HCT116 (cell line): ENCODE data around the gene RPL13A. TPM values are rescaled to one million over a fixed set of nuclear protein-coding genes. Genes with fewer than 3 reads are reported as not detected.

Source experiments
- ATAC-seq: fragments of 200-7000 bp; cut with Tn5 transposase; 2 replicates; pipeline ENCODE4 v1.9.1; 2020; ENCODE audit warnings: mild to moderate bottlenecking, moderate library complexity
- BruUV-seq: library from RNA; stranded (reverse); fragments of 400-500 nt; replicated peaks from 2 replicates; lab custom pipeline; 2021; lab: Mats Ljungman, UMichigan
- CTCF ChIA-PET: fragments of 300-600 bp; sonication (Branson Sonifier 250); formaldehyde crosslinking; loops from one replicate; lab custom pipeline; 2021; ENCODE audit warnings: antibody characterized with exemption; lab: Charles Lee
- POLR2A ChIA-PET: fragments of 300-600, 350-600 bp; sonication (Branson Sonifier 250); formaldehyde crosslinking; loops from one replicate; lab custom pipeline; 2021; ENCODE audit warnings: antibody characterized with exemption; lab: Charles Lee
- RAD21 ChIA-PET, 2 experiments: fragments of 300-600 bp; sonication (Branson Sonifier 250); formaldehyde crosslinking; loops; one replicate each; lab custom pipeline; 2023; ENCODE audit warnings: low total read pairs in 2 of 2; ENCODE audit not compliant: uncharacterized antibody in 2 of 2, unreplicated experiment in 2 of 2, low non-redundant PET in 1 of 2; lab: Charles Lee
- DNase-seq: peaks from one replicate; pipeline ENCODE4 v3.0.0-alpha.2; 2010; ENCODE audit warnings: low read depth, low spot score
- H2AFZ ChIP-seq: fragments of 200-600 bp; shearing (Covaris generic), sonication (generic); 2 replicates; pipeline ENCODE4 v1.6.1; 2017; ENCODE audit warnings: low read depth, mixed run types, mixed read lengths, antibody characterized with exemption, low read length; ENCODE audit not compliant: poor library complexity, severe bottlenecking
- H3K27ac ChIP-seq: 2 replicates; pipeline ENCODE4 v1.5.1; 2012; ENCODE audit warnings: low read depth, low read length
- H3K27me3 ChIP-seq: fragments of 200-600 bp; sonication (generic); 2 replicates; pipeline ENCODE4 v1.6.1; 2016; ENCODE audit warnings: mixed run types, low read length, mixed read lengths; ENCODE audit not compliant: insufficient read depth
- H3K36me3 ChIP-seq, 2 experiments: fragments of 200-500 bp in 1 of 2; fragments of 200-600 bp in 1 of 2; sonication (Bioruptor generic) in 1 of 2; sonication (generic) in 1 of 2; 2 replicates each; pipeline versions ENCODE4 v1.5.1 to v1.6.1; 2014 to 2016; ENCODE audit warnings: low read length in 2 of 2, inconsistent platforms in 1 of 2, mixed read lengths in 1 of 2, mixed run types in 1 of 2; ENCODE audit not compliant: insufficient read depth in 2 of 2, control insufficient read depth in 1 of 2
- H3K4me1 ChIP-seq, 2 experiments: fragments of 200-600 bp in 1 of 2; sonication (generic) in 1 of 2; 2 replicates each; pipeline versions ENCODE4 v1.5.1 to v1.6.1; 2012 to 2017; ENCODE audit warnings: low read length in 2 of 2, inconsistent platforms in 1 of 2, mild to moderate bottlenecking in 1 of 2, mixed read lengths in 1 of 2, mixed run types in 1 of 2, moderate library complexity in 1 of 2; ENCODE audit not compliant: insufficient read depth in 2 of 2, control insufficient read depth in 1 of 2
- H3K4me2 ChIP-seq: fragments of 200-600 bp; sonication (generic); 2 replicates; pipeline ENCODE4 v1.6.1; 2017; ENCODE audit warnings: mixed run types, low read length, mixed read lengths
- H3K4me3 ChIP-seq, 2 experiments: fragments of 200-600 bp in 1 of 2; sonication (generic) in 1 of 2; replicated peaks in 1 of 2; 2 replicates each; pipeline ENCODE4 v1.5.1; 2011 to 2016; ENCODE audit warnings: low read length in 2 of 2, control low read depth in 1 of 2, low read depth in 1 of 2, mild to moderate bottlenecking in 1 of 2, mixed read lengths in 1 of 2, mixed run types in 1 of 2
- H3K79me2 ChIP-seq: fragments of 200-600 bp; sonication (generic); 2 replicates; pipeline ENCODE4 v1.6.1; 2017; ENCODE audit warnings: mild to moderate bottlenecking, mixed run types, low read length, moderate library complexity, mixed read lengths; ENCODE audit not compliant: insufficient read depth
- H3K9ac ChIP-seq: fragments of 200-600 bp; sonication (generic); 2 replicates; pipeline ENCODE4 v1.6.1; 2016; ENCODE audit warnings: low read length, mixed read lengths
- H3K9me2 ChIP-seq: fragments of 200-600 bp; sonication (generic), shearing (Covaris generic); 2 replicates; pipeline ENCODE4 v1.6.1; 2017; ENCODE audit warnings: mixed run types, mild to moderate bottlenecking, moderate library complexity; ENCODE audit not compliant: insufficient read depth
- H3K9me3 ChIP-seq, 2 experiments: fragments of 200-500 bp in 1 of 2; fragments of 200-600 bp in 1 of 2; sonication (Bioruptor generic) in 1 of 2; sonication (generic) in 1 of 2; 2 replicates each; pipeline ENCODE4 v1.6.1; 2014 to 2017; ENCODE audit warnings: low read length in 2 of 2, mixed read lengths in 2 of 2, inconsistent platforms in 1 of 2, low read depth in 1 of 2, mild to moderate bottlenecking in 1 of 2, mixed run types in 1 of 2, moderate library complexity in 1 of 2; ENCODE audit not compliant: control insufficient read depth in 1 of 2, insufficient read depth in 1 of 2
- H4K20me1 ChIP-seq: fragments of 200-600 bp; sonication (generic), shearing (Covaris generic); 2 replicates; pipeline ENCODE4 v1.6.1; 2017; ENCODE audit warnings: mixed run types, mild to moderate bottlenecking, moderate library complexity; ENCODE audit not compliant: insufficient read depth
- CBX3 ChIP-seq: IDR thresholded peaks from 2 replicates; pipeline ENCODE4 v1.6.1; 2012; ENCODE audit warnings: low read depth
- CEBPB ChIP-seq: IDR thresholded peaks from 2 replicates; pipeline ENCODE4 v1.6.1; 2012; ENCODE audit warnings: low read depth
- EGR1 ChIP-seq: IDR thresholded peaks from 2 replicates; pipeline ENCODE4 v1.6.1; 2012; ENCODE audit warnings: low read depth
- ELF1 ChIP-seq: IDR thresholded peaks from 2 replicates; pipeline ENCODE4 v1.6.1; 2012; ENCODE audit warnings: low read depth, borderline replicate concordance
- EZH2 ChIP-seq: fragments of 200-600 bp; sonication (generic); IDR thresholded peaks from 2 replicates; pipeline ENCODE4 v1.6.1; 2017; ENCODE audit warnings: antibody characterized with exemption, mixed run types
- EZH2phosphoT487 ChIP-seq: fragments of 200-600 bp; IDR thresholded peaks from 2 replicates; pipeline ENCODE4 v1.6.1; 2018; ENCODE audit warnings: antibody characterized with exemption, borderline replicate concordance
- FOSL1 ChIP-seq: IDR thresholded peaks from 2 replicates; pipeline ENCODE4 v1.6.1; 2012; ENCODE audit warnings: low read depth
- JUND ChIP-seq: IDR thresholded peaks from 2 replicates; pipeline ENCODE4 v1.6.1; 2012
- RAD21 ChIP-seq: IDR thresholded peaks from 2 replicates; pipeline ENCODE4 v1.6.1; 2012; ENCODE audit warnings: low read depth, mild to moderate bottlenecking
- SIN3A ChIP-seq: IDR thresholded peaks from 2 replicates; pipeline ENCODE4 v1.6.1; 2012; ENCODE audit warnings: low read depth
- SP1 ChIP-seq: IDR thresholded peaks from 2 replicates; pipeline ENCODE4 v1.6.1; 2012; ENCODE audit warnings: low read depth
- SRF ChIP-seq: IDR thresholded peaks from 2 replicates; pipeline ENCODE4 v1.6.1; 2012; ENCODE audit warnings: low read depth
- TCF7L2 ChIP-seq: IDR thresholded peaks from 2 replicates; pipeline ENCODE4 v1.7.0; 2011; ENCODE audit warnings: borderline replicate concordance, inconsistent platforms; ENCODE audit not compliant: insufficient read depth, insufficient read length; ENCODE audit errors: extremely low read depth
- YY1 ChIP-seq: IDR thresholded peaks from 2 replicates; pipeline ENCODE4 v1.6.1; 2011; ENCODE audit warnings: low read length, low read depth, moderate library complexity, mild to moderate bottlenecking; ENCODE audit not compliant: insufficient replicate concordance; ENCODE audit errors: extremely low read depth
- intact Hi-C: fragments of 100-400 bp; cut with micrococcal nuclease; formaldehyde crosslinking; loops from 2 replicates; pipeline ENCODE4 v1.10.0; 2022
- total RNA-seq: library from RNA; stranded (reverse); gene quantifications from one replicate; pipeline ENCODE4 v1.2.1, GENCODE V29; 2021; ENCODE audit not compliant: unreplicated experiment
- TF ChIP-seq, protein P1 (sequence below), 3 experiments: fragments of 200-600 bp in 1 of 3; sonication (generic) in 1 of 3; IDR thresholded peaks in 2 of 3; conservative IDR thresholded peaks in 1 of 3; 2 replicates each; pipeline ENCODE4 v1.5.1; 2012 to 2017; ENCODE audit warnings: low read depth in 2 of 3, low read length in 2 of 3, antibody characterized with exemption in 1 of 3, borderline replicate concordance in 1 of 3, control low read depth in 1 of 3, mild to moderate bottlenecking in 1 of 3, mixed read lengths in 1 of 3, mixed run types in 1 of 3, moderate library complexity in 1 of 3; ENCODE audit not compliant: insufficient read depth in 1 of 3
- TF ChIP-seq, protein P2 (sequence below): IDR thresholded peaks from 2 replicates; pipeline ENCODE4 v1.6.1; 2011; ENCODE audit warnings: mild to moderate bottlenecking, low read length, moderate library complexity; ENCODE audit not compliant: insufficient replicate concordance; ENCODE audit errors: extremely low read depth

Gene RPL13A
- total RNA-seq, 1 experiment from 2014 or later = 3,719 TPM

- intact Hi-C loops = no loop called here
Observed at GRCh38 chr19:49486232-49486631, 1.2 kb upstream of the RPL13A start.

More at GRCh38 chr19:49486232-49486631, 1.2 kb upstream of the RPL13A start:
- H3K27me3 ChIP-seq = no peaks in the 10 kb centered on the region
- ChIA-PET CTCF (no interaction called here), RAD21 (no interaction called here), POLR2A (interaction anchor here (1.4 kb wide), 1 partner anchor 8 kb away, joined by 4 read pairs; no protein-coding TSS in a partner anchor)
- no peak for ATAC-seq
- no peaks in the 10 kb centered on the region for H3K9me2 ChIP-seq
- peaks cover 19% of the 10 kb centered on the region; the same call in 1 of the 2 replicates for H4K20me1 ChIP-seq
- H3K36me3 ChIP-seq = peaks cover 21 to 38% of the 10 kb centered on the region in 2 experiments
- no TSS peak for BruUV-seq
- no peak overlapping the region for H3K4me3 ChIP-seq
- H3K4me1 ChIP-seq = peaks cover 7 to 31% of the 10 kb centered on the region in 2 experiments; a peak in 3 of 4 replicates
- H3K9ac ChIP-seq = no peak overlapping the region
- peaks cover 39% of the 10 kb centered on the region for H3K79me2 ChIP-seq
- peak overlapping the region; percentile 20; the same call in 1 of the 2 replicates for H3K27ac ChIP-seq
- H3K4me2 ChIP-seq = peak overlapping the region; percentile 85
- H2AFZ ChIP-seq = no peak overlapping the region
- no peak for DNase-seq
- H3K9me3 ChIP-seq = no peaks in the 10 kb centered on the region
- no peak for TF ChIP-seq EZH2phosphoT487
- TF ChIP-seq ELF1 = no peak
- TF ChIP-seq CEBPB = no peak
- no peak for TF ChIP-seq SRF
- TF ChIP-seq FOSL1 = no peak
- TF ChIP-seq, protein P1, sequence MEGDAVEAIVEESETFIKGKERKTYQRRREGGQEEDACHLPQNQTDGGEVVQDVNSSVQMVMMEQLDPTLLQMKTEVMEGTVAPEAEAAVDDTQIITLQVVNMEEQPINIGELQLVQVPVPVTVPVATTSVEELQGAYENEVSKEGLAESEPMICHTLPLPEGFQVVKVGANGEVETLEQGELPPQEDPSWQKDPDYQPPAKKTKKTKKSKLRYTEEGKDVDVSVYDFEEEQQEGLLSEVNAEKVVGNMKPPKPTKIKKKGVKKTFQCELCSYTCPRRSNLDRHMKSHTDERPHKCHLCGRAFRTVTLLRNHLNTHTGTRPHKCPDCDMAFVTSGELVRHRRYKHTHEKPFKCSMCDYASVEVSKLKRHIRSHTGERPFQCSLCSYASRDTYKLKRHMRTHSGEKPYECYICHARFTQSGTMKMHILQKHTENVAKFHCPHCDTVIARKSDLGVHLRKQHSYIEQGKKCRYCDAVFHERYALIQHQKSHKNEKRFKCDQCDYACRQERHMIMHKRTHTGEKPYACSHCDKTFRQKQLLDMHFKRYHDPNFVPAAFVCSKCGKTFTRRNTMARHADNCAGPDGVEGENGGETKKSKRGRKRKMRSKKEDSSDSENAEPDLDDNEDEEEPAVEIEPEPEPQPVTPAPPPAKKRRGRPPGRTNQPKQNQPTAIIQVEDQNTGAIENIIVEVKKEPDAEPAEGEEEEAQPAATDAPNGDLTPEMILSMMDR (IDR thresholded peaks at IDR 0.05 in 2 of 3, conservative IDR thresholded peaks at IDR 0.05 in 1 of 3; ENCODE audit: borderline replicate concordance in 1 of 3, insufficient read depth in 1 of 3, low read depth in 2 of 3, low read length in 2 of 3) = no peak
- no peak for TF ChIP-seq TCF7L2
- no peak for TF ChIP-seq CBX3
- TF ChIP-seq EGR1 = no peak
- no peak for TF ChIP-seq YY1
- TF ChIP-seq SP1 = no peak
- TF ChIP-seq, protein P2, sequence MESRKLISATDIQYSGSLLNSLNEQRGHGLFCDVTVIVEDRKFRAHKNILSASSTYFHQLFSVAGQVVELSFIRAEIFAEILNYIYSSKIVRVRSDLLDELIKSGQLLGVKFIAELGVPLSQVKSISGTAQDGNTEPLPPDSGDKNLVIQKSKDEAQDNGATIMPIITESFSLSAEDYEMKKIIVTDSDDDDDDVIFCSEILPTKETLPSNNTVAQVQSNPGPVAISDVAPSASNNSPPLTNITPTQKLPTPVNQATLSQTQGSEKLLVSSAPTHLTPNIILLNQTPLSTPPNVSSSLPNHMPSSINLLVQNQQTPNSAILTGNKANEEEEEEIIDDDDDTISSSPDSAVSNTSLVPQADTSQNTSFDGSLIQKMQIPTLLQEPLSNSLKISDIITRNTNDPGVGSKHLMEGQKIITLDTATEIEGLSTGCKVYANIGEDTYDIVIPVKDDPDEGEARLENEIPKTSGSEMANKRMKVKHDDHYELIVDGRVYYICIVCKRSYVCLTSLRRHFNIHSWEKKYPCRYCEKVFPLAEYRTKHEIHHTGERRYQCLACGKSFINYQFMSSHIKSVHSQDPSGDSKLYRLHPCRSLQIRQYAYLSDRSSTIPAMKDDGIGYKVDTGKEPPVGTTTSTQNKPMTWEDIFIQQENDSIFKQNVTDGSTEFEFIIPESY = no peak
- no peak for TF ChIP-seq EZH2
- no peak for TF ChIP-seq JUND
- TF ChIP-seq SIN3A = no peak
- TF ChIP-seq RAD21 = no peak
- TF ChIP-seq, all 23 proteins: peak for 0
